ENCODE measurements around the gene LCE4A.

Gene LCE4A

GRCh38 chr1:152747831-152748230 is 39.9 kb downstream of the LCE4A start:
- no peak for DNase-seq

GRCh38 chr1:152752225-152752624 is 44.3 kb downstream of the LCE4A start:
- no peak for DNase-seq

GRCh38 chr1:152753586-152753985 is 45.6 kb downstream of the LCE4A start:
- no peak for DNase-seq

- no peak for DNase-seq
These were observed 48.9 kb downstream of the LCE4A start for GRCh38 chr1:152756872-152757271.

- no peak for DNase-seq
These were observed 49.8 kb downstream of the LCE4A start, which contains the start of gene KPRP for GRCh38 chr1:152757747-152758146. KPRP (plus strand) TSS chr1:152758025; CDS start chr1:152759589, 1,564 bp downstream.

GRCh38 chr1:152758636-152759035 is 50.7 kb downstream of the LCE4A start:
- DNase-seq, result no peak

Data from activated CD4-positive, alpha-beta T cell treated with anti-CD3 and anti-CD28 coated beads, Interleukin-2, amount 50 U/mL, for 1 hour (primary cell).